Pulmonary artery endothelial cell (primary cell): ENCODE data around the gene TMPRSS5. TPM values are rescaled to one million over a fixed set of nuclear protein-coding genes. Genes with fewer than 3 reads are reported as not detected.

Experiments
- DNase-seq: peaks from one replicate; pipeline ENCODE4 v3.0.0-alpha.2; 2011; ENCODE audit warnings: low read depth, low spot score
- total RNA-seq: library from RNA; depleted of rRNA; stranded (reverse); fragments of >200 nt; gene quantifications from 2 replicates; pipeline ENCODE4 v1.2.3, GENCODE V29; 2014

TMPRSS5 gene
- total RNA-seq, 1 donor from 2014 or later, result 0.07 TPM

GRCh38 chr11:113670149-113670830, 35.8 kb downstream of the TMPRSS5 start:
- no peak for DNase-seq

GRCh38 chr11:113668255-113668654, 37.9 kb downstream of the TMPRSS5 start:
- DNase-seq, result no peak

DNA sequence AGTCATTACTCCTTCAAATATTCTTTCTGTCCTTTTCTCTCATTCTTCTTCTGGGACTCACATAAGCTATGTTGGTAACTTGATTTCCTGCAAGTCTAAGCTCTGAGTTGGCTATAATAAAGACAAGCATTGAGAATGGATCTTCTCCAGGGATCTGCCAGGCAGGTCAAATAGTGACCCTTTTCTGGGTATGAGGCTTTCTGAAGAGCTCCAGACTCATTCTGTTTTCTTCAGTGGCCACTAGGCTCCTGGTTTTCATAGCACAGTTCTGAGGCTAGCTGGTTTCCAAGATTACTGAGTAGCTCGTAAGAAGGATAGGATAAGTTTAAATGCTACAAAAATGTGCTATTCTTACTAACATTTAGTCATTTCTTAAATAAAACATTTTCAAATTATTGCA, 38.3 kb downstream of the TMPRSS5 start:
- DNase-seq, result no peak

GRCh38 chr11:113666584-113666983, 39.5 kb downstream of the TMPRSS5 start:
- no peak for DNase-seq

GRCh38 chr11:113664981-113665710, 41.0 kb downstream of the TMPRSS5 start:
- no peak for DNase-seq

DNA sequence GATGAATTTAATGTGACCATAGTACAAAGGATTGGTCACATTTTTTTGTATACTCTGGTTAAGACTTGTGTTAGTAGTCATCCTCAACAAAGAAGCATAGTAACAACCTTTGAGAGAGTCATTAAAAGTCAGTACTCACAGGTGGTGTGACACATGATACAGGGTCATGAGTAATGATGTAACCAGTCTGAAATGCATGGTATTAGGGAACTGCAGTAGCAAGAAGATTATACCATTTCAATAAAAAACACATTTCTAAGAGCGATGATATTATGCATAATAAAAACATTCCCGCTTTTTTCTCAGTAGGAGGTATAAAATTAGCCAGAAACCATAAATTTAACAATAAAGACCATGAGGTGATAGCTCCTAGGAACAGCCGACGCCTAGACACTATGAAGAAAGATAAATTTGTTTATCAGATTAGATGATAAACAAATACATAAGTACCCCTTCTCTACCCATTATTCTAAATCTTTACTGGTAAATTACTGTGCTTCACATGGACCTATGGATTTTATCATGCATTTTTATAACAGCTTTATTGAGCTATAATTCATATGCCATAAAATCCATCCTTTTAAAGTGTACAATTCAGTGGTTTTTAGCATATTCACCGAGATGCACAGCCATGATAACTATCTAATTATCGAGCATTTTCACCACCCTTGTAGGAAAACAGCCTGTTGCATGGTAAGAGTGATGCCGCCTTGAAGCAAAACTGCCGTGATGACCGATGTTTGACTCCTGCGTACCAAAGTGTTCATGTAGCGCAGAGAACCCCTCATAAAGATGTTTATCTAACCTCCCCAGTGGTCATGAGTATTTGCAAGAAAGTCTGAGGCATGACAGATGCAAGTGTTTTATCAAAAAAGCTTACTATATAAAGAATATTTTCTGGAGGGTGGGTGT, 41.8 kb downstream of the TMPRSS5 start:
- no peak for DNase-seq

DNA sequence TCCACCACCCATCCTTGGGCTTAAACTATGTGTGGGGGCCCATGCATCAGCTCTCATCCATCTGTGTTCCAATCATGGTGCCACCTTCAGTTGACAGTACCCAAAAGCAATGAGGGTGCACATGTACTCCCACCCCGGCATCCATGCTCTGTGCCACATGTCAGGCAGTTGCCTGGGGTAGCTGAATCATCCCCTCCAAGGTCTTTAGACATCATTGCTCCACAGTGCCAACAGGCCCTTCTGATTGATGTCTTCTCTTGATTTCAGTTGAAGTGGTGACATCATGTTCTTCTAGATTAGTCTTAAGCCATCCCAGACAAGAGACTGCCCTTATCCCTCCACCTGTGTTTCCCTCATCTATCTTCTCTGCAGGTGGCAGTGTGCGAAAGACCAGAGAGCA, 42.5 kb downstream of the TMPRSS5 start:
- DNase-seq, result no peak

DNA sequence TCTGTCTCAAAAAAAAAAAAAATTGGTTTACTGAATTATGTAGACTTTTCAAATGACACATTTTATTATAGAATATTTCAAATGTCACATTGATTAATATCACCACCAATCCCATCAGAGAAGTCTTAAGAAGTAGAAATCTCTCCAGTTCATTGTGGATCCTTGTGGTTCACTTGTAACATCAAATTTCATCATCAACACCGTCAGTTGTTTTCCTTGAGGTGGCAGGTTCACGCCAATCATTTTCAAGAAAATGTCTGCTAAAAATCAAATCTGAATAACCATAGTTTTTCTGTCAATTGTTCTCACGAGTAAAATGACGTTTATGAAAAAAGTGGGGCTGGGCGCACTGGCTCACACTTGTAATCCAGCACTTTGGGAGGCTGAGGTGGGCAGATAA, 50.3 kb downstream of the TMPRSS5 start:
- DNase-seq, result no peak

GRCh38 chr11:113651023-113651422, 55.1 kb downstream of the TMPRSS5 start:
- DNase-seq, result no peak

- no peak for DNase-seq
These were observed 56.8 kb downstream of the TMPRSS5 start for GRCh38 chr11:113649311-113649710.

- DNase-seq, result no peak
These were observed 58.3 kb downstream of the TMPRSS5 start for GRCh38 chr11:113647856-113648255.

GRCh38 chr11:113647108-113647507, 59.0 kb downstream of the TMPRSS5 start:
- DNase-seq, result no peak

- no peak for DNase-seq
These were observed 60.3 kb downstream of the TMPRSS5 start for GRCh38 chr11:113645593-113646349.

- DNase-seq, result no peak
These were observed 61.5 kb downstream of the TMPRSS5 start for GRCh38 chr11:113644605-113645004.

DNA sequence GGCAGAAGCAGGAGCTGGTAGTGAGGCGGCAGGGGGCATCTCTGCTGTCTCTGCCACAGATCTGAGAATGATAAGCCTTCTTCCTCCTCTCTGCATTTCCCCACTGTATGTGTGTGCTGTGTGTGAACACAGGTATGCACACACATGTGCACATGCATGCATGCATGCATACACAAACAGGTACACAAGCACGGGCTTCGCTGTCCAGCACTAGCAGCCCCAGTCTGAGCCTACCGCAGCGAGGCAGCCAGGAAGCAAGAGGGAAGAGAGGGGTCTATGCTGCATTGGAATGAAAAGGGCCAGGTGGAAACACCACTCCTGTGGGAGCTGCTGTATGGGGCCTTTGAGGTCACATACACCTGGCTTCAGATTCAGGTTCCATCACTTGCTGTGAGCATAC, 62.4 kb downstream of the TMPRSS5 start:
- DNase-seq, result no peak

DNA sequence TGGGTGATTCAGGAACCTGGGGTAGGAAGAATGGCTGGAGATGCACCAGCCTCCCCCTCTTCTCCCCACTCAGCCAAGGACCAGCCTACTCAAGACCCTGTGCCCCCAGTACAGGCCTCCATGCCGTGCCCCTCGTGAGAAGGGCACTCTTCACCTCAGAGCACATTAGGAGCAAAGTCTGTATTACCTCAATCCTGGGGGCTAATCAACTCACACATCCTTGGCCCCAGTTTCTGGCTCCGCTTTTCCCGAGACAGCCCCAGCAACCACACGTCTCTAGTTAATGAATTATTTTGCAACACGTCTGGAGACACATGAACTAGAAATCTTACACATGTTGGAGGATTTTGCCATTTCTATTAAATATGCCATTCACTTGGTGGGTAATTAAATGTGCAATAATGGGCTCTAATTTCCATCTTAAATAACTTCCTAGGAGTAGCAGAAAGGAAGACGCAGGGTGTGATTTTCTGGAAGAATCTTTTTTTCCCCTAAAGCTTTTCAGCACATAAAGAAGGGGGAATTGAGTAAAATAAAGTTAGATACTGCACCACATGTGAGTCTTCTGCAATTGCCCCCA, 63.0 kb downstream of the TMPRSS5 start:
- DNase-seq, result no peak

GRCh38 chr11:113642090-113642489, 64.0 kb downstream of the TMPRSS5 start:
- DNase-seq, result no peak

- no peak for DNase-seq
These were observed 67.7 kb downstream of the TMPRSS5 start for GRCh38 chr11:113638376-113638775.

GRCh38 chr11:113637636-113638035, 68.5 kb downstream of the TMPRSS5 start:
- DNase-seq, result no peak
